UCSD-AML1 (cell line): ENCODE results near the gene ELOF1.
"Not testable (repeated sequence)": the region's sequence is repeated elsewhere in the genome, so short reads cannot be mapped to it uniquely, and the experiment has no call there.

Source experiments
- DNase-seq: peaks from one replicate; lab custom pipeline; 2025; ENCODE audit not compliant: unreplicated experiment; lab: John Stamatoyannopoulos, UW

ELOF1 gene

GRCh38 chr19:11558881-11559828 lies at the start of gene ELOF1:
Gene ELOF1, minus strand, starts transcription at chr19:11559230. Its CDS starts 4,883 bp downstream, at chr19:11554347.
- DNase-seq, result peak; percentile 98

- no peak for DNase-seq
Observed at GRCh38 chr19:11606484-11606883, 47.5 kb upstream of the ELOF1 start.

- DNase-seq, result not testable (repeated sequence)
Observed at GRCh38 chr19:11599704-11600103, 40.7 kb upstream of the ELOF1 start.

GRCh38 chr19:11598746-11599145 lies 39.7 kb upstream of the ELOF1 start:
- DNase-seq, result no peak

- no peak for DNase-seq
Observed at GRCh38 chr19:11598103-11598483, 39.1 kb upstream of the ELOF1 start.

GRCh38 chr19:11597202-11598102 lies 38.4 kb upstream of the ELOF1 start, which contains the start of gene ZNF627:
Gene ZNF627, plus strand, starts transcription at chr19:11597483. Its CDS starts 145 bp downstream, at chr19:11597628.
- DNase-seq, result peak; percentile 97

- no peak for DNase-seq
Observed at GRCh38 chr19:11596156-11596555, 37.1 kb upstream of the ELOF1 start.

- no peak for DNase-seq
Observed at GRCh38 chr19:11594084-11594483, 35.1 kb upstream of the ELOF1 start.

- no peak for DNase-seq
Observed at GRCh38 chr19:11587975-11588631, 29.1 kb upstream of the ELOF1 start.

GRCh38 chr19:11587302-11587974 lies 28.4 kb upstream of the ELOF1 start:
- peak; percentile 75 for DNase-seq

GRCh38 chr19:11586331-11586730 lies 27.3 kb upstream of the ELOF1 start:
- no peak for DNase-seq

- no peak for DNase-seq
Observed at GRCh38 chr19:11581740-11582139, 22.7 kb upstream of the ELOF1 start.

- DNase-seq, result no peak
Observed at GRCh38 chr19:11580116-11580515, 21.1 kb upstream of the ELOF1 start.

GRCh38 chr19:11578258-11579142 lies 19.5 kb upstream of the ELOF1 start:
- peak; percentile 54 for DNase-seq

- no peak for DNase-seq
Observed at GRCh38 chr19:11577451-11578257, 18.6 kb upstream of the ELOF1 start, which contains the start of gene ACP5. Gene ACP5, minus strand, starts transcription at chr19:11577645. Its CDS starts 328 bp downstream, at chr19:11577317.

- no peak for DNase-seq
Observed at GRCh38 chr19:11576227-11576626, 17.2 kb upstream of the ELOF1 start.

- DNase-seq, result no peak
Observed at GRCh38 chr19:11574689-11575088, 15.7 kb upstream of the ELOF1 start.

GRCh38 chr19:11573763-11574162 lies 14.7 kb upstream of the ELOF1 start:
- DNase-seq, result not testable (repeated sequence)
